ENCODE results near the gene LRRC3. TPM values are rescaled to one million over a fixed set of nuclear protein-coding genes. Genes with fewer than 3 reads are reported as not detected.
A peak's percentile ranks its signal among the peaks of the same experiment; 100 is the strongest.

The LRRC3 gene
- total RNA-seq, 1 donor from 2014 or later: 3.8 TPM

DNA sequence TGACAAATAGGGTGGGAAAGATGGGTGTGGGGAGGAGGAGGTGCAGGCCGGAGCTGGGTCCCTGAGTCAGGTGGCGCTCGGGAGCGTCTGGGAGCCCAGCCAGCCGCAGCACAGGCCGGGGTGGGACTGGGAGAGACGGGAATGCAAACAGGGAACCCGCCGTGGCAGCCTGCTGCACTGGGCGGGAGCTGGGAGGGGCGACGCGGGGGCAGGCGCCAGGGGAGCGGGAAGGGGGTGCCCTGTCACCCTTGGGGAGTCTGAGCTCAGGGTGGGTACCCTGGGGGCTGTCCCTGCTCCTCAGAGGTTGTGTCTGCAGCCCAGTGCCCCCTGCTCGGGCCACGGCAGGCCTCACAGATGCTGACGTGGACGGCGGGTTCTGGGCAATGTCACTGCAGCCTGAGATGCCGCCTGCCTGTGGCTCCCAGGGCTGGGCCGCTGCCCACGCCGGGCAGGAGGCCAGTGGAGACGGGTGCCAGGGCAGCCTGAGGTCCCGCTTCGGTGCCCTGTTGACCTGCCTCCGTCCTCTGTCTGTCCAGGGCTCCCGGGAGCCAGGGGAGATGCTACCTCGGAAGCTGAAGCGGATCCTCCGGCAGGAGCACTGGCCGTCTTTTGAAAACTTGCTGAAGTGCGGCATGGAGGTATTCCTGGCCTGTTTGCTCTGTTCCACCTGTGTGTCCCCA, 16.6 kb upstream of the LRRC3 start:
- DNase-seq (ENCODE audit: low spot score): no peak

DNA sequence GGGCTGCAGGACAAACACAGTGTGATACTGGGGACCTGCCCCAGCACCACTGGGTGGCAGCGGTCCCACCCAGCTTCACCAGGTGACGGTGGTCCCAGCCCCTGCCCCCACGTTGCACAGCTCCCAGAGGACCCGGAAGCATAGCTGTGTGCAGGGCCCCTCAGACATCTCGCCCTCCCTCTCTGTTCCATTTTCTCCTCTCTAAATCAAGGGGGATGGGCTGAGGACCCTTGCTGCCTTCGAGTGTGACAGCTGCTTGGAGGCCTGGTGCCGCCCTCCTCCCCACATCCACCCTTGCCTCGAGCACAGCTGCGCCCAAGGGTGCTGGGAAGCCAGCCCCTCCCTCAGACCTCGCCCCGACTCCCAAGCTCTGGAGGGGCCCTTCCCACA, 16.1 kb upstream of the LRRC3 start:
- no peak for DNase-seq (ENCODE audit: low spot score)

DNA sequence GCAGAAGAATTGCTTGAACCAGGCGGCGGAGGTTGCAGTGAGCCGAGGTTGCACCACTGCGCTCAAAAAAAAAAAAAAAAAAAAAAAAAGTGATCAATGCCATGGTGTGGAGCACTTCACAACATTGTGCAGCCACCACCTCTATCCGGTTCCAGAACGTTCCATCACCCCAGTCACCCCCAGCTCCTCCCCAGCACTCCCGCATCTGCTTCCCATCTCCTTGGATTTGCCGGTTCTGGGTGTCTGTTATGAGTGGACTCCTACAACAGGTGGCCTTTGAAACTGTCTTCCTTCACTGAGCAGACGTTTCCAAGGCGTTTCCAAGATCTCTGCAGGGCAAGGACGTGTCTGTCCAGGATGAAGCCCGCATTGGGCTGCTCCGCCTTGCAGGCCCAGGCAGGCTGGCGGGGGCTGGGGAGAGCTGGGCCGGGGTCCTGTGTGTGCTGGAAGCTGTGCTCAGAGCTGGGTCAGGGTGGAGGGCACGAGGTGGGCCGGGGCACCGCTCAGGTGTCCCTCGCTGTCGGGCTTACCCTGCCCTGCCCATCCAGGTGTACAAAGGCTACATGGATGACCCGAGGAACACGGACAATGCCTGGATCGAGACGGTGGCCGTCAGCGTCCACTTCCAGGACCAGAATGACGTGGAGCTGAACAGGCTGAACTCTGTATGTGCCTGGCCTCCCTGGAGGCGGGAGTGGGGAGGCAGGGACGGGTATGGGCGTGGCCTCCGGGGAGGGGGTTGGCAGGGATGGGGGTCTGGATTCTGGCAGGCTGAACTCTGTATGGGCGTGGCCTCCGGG, 14.9 kb upstream of the LRRC3 start:
- no peak for DNase-seq (ENCODE audit: low spot score)

DNA sequence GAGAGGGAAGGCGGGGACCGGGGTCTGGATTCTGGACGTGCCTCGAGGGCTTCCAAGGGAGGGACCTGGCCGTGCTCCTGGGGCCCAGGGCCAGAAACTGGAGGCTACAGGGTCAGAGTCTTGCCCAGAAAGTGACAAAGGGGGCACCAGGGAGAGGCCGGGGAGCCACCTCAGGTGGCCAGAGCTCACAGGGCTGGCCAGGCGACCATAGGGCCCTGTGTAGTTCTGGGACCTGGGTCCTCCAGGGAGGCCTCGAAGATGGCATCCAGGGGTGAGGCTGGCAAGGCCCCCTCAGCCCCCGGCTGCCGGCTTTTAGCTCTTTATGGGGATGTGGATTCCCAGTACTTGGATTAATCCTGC, 14.3 kb upstream of the LRRC3 start:
- DNase-seq (ENCODE audit: low spot score): no peak

DNA sequence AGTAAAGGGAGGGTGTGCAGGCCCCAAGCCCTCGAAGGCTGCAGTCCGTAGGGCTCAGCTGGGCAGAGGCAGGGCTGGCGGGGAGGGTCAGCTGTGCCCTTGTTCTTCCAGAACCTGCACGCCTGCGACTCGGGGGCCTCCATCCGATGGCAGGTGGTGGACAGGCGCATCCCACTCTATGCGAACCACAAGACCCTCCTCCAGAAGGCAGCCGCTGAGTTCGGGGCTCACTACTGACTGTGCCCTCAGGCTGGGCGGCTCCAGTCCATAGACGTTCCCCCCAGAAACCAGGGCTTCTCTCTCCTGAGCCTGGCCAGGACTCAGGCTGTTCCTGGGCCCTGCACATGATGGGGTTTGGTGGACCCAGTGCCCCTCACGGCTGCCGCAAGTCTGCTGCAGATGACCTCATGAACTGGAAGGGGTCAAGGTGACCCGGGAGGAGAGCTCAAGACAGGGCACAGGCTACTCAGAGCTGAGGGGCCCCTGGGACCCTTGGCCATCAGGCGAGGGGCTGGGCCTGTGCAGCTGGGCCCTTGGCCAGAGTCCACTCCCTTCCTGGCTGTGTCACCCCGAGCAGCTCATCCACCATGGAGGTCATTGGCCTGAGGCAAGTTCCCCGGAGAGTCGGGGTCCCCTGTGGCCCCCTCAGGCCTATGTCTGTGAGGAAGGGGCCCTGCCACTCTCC, 13.6 kb upstream of the LRRC3 start:
- no peak for DNase-seq (ENCODE audit: low spot score)

DNA sequence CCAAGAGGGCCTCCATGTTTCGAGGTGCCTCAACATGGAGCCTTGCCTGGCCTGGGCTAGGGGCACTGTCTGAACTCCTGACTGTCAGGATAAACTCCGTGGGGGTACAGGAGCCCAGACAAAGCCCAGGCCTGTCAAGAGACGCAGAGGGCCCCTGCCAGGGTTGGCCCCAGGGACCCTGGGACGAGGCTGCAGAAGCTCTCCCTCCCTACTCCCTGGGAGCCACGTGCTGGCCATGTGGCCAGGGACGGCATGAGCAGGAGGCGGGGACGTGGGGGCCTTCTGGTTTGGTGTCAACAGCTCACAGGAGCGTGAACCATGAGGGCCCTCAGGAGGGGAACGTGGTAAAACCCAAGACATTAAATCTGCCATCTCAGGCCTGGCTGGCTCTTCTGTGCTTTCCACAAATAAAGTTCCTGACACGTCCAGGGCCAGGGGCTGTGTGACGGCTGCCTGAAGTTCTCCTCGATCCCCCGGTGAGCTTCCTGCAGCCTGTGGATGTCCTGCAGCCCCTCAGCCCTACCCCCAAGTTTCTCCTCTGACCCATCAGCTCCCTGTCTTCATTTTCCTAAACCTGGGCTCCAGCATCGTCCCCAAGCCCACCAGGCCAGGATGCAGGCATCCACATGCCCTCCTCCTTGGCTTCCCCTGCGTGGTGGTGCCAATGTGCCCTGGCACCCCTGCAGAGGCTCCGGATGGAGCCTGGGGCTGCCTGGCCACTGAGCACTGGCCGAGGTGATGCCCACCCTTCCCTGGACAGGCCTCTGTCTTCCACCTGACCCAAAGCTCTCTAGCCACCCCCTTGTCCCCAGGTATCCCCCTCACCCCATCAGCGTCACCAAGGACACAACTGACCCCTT, 12.8 kb upstream of the LRRC3 start:
- no peak for DNase-seq (ENCODE audit: low spot score)

DNA sequence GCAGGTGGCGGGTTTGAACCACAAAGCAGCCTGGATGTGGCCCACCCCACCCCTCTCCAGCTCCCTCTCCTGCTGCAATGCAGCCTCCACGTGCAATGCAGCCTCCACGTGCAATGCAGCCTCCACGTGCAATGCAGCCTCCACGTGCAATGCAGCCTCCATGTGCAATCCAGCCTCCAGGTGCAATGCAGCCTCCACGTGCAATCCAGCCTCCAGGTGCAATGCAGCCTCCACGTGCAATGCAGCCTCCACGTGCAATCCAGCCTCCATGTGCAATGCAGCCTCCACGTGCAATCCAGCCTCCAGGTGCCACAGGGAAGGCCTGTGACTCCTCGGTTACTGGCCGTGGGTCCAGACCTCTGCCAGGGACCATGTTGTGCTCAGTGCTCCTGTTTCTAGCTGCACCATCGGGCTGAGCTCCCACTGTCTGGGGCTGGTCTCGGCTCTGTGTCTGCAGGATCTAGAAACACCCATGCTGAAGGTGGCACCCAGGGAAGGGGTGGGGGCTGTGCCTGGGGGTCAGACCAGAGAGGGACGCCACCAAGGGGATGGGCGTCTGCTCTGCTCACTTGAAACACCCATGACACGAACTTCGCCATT, 11.9 kb upstream of the LRRC3 start:
- DNase-seq (ENCODE audit: low spot score): no peak

DNA sequence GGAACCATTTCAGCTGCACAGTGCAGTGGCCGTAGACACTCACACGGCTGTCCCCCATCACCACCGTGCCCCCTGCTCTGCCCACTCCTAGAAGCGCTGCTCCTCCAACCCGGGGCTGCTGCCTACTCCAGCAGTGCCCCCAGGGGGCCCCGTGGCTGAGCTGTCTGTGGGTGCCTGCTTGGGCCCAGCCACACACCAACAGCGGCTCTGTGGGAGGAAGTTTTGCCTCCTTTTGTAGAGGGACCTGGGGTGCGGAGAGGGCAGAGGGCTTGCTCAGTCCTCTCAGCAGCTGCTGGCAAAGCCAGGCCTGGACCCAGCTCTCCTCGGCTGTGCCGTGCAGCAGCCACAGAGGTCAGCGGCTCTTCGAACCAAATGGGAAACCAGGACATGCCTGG, 11.4 kb upstream of the LRRC3 start:
- no peak for DNase-seq (ENCODE audit: low spot score)

DNA sequence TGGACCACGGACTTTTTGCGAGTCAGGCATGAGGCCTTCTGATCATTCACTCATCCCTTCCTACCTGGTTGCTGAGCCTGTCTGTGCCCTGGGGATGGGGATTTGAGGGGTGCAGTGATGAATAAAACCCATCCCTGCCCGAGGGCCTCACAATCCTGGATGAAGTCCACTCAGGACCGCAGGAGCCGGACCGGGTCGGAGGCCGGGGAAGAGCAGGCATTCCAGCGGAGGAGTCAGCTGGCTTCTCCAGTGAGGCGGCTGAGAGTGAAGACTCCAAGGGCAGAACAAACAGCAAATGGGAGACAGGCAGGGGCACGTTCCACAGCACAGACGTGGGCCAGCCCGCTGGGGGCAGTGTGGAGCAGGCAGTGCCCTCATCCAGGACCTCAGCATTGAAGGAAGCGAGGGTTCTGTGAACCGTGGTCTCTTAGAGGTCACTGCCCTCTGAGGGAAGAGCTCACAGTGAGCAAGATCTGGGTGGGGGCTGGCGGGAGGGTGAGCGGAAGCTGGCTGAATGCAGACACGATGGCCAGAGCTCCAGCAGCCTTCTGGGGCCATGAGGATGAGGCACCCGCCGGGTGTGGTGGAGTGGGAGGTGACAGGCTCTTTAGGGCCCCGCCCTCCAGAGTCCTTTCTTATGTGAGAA, 10.9 kb upstream of the LRRC3 start:
- DNase-seq (ENCODE audit: low spot score): no peak

DNA sequence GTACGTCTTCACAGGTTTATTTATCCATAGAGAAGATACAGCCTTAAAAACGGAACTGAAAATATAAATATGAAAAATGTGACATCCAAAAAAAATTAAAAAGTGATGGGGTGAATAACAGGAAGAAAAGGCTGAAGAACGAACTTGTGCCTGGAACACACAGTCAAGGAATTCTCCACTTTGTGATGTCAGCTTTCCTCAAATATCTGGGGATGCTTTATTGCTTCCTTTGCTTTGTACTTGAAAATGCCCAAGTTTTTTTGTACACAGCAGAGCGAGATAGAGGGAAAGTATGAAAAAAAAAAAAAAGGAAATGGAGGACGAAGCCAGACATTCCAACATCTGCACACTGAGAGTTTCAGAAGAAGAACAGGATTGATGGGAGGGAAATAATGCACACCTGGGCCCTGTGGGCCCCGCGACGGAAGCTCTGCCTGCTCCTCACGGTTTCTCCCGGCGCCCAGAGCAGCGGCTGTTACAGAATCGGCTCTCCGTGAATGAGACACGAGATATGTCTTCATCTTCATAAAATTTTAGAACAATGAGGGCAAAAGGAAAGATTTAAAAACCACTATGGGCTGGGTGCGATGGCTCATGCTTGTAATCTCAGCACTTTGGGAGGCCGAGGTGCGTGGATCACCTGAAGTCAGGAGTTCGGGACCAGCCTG, 10.0 kb upstream of the LRRC3 start:
- DNase-seq (ENCODE audit: low spot score): no peak

DNA sequence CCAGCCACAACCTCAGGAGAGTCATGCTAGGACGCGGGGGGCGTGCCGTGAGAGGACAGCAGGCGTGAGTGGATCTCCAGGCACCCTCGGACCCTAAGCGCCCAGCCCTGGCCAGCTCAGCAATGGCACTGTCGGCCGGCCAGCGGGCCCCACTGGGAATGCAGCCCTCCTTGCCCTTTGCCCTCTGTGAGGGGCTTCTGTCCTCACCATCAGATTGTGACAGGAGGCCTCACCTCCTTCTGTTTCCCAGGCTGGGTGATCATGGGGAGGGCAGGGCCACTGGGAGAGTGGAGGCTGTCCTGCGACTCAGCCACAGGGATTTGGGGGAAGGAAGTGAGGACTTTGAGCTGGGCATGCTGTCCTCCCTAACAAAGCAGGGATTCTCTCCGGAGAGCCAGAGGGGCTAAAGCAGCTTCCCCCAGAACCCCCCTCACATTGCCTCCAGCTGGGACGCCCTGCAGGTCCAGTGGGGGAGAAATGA, 6.6 kb upstream of the LRRC3 start:
- DNase-seq (ENCODE audit: low spot score): peak; percentile 57

DNA sequence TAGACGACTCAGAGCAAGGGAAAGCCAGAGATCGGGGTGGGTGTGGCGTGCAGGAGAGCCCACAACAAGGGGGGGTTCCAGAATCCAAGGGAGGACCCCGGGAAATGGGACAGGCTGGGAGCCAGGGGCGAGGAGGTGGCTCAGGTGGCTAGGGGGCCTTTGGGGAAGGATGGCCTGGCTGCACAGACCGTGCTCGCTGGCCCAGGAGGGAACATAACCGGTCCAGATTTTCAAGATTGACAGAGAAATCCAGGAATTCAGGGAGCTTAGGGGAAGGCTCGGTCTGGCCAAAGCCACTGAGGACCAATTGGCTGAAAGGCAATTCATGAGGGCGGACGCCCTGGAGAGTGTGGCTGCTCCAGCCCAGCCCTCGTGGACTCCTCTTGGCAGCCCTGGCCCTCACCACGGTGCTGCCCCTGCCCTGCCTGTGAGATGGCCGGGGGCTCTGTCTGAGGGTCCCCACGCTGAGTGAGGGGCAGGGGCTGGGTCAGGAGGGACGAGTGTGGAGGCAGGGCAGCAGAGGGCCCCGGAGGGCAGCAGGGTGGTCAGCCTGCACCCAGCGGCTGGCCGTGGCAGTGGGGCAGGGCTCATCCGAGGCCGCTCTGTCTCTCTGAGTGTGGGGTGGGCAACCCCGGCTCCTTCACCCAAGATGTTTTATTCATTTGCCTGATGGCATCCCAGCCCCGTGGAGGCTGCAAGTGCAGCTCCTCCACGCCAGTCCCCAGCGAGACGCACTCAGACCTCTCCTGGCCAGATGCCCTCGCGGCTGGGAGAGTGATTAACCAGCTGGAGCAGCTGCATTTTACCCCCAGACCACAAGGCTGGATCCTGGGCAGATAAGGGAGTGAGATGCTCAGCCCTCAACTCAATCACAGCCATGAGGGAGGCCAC, 5.6 kb upstream of the LRRC3 start:
- peak; percentile 81 for DNase-seq (ENCODE audit: low spot score)

DNA sequence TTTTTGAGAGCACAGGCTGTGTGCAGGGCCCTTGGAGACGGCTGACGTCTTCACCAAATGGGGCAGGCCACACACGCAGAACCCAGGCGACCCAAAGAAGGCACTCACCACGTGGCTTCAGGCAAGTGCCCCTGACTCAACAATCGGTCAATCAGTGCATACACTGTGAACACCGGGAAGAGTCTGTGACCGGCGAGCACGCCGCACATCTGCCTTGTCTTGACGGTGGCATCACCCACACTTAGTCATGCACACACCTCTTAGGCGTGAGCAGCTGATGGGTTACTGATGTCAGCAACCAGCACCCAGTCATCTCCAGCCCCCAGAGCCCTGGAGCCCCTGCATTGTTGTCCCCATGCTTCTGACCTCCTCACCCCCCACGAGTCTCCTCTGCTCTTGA, 4.9 kb upstream of the LRRC3 start:
- DNase-seq (ENCODE audit: low spot score): peak; percentile 80

DNA sequence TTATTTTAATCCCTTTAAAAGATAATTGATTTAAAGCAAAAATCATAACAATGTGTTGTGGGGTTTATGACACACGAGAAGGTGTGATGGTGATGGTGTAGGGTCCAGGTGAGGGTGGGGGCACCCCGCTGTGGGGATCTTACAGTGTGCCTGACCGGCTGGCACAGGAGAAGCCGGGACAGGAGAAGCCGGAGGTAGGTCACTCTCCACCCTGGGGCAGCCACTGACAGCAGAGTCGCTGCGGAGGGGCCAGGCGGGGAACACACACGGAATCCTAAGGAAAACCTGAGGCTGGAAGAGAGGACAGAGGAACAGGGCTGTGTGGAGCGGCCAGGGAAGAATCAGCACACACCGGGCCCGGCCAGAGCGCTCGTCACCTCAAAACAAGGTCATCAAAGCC, 4.3 kb upstream of the LRRC3 start:
- peak; percentile 76 for DNase-seq (ENCODE audit: low spot score)

DNA sequence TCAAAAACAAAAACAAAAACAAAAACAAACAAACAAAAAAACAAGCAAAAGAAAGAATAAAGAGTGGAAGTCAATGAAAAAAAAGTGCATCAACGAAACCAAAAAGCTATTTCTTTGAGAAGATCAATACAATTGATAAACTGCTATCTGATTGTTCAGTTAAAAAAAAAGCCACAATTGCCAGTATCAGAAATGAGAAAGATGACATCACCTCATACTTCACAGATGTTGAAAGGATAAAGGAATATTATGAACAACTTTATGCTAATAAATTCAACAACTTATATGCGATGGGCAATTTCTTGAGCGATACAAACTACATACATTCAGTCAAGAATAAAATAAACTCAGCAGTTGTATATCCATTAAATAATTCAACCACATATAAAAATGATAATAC, 2.2 kb upstream of the LRRC3 start:
- no peak for DNase-seq (ENCODE audit: low spot score)

DNA sequence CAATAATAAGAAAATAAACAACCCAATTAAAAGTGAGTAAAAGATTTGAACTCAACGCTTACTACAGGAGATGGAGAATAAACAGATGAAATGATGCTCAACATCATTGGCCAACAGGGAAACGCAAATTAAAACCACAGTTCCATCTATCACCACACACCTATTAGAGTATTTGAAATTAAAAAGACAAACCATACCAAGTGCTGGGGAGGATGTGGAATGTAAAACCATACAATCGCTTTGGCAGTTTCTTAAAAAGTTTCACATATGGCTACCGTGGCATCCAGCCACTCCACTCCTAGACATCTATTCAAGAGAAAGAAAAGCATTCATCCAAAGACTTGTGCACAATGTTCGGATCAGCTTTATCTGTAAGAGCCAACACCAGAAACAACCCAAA, 1.3 kb upstream of the LRRC3 start:
- DNase-seq (ENCODE audit: low spot score): no peak

DNA sequence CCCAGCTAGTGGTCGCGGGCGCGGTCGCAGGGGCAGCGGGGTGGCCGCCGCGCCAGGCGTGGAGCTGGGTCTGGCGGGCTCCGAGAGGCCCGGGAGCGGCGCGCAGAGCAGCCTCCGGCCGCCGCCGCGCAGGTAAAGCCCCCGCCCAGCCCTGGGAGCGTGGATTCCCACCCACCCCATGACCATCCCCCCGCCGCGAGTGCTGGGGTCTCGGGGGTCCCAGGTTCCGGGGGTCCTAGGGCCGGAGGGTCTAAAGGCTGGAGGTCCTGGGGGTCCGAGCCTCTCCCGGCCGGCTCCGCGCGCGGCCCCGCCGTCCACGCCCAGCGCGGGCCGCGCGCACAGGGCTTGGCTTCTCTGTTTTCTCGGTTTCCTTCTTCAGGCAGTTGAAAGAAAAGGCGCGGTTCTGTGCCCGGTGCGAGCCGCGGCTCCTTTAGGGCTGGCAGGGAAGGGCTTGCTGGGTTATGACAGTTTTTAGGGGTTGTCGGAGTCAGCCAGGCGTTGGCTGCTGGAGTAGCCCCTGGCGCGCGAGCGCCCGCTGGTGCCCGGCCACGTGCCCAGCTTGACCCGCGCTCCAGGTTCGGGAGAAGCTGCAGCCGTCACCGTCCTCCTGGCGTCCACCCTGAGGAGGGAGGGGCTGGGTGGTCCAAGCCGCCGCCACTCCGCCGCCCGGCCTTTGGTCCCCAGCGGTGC, 359 bp downstream of the LRRC3 start:
- no peak for DNase-seq (ENCODE audit: low spot score)

DNA sequence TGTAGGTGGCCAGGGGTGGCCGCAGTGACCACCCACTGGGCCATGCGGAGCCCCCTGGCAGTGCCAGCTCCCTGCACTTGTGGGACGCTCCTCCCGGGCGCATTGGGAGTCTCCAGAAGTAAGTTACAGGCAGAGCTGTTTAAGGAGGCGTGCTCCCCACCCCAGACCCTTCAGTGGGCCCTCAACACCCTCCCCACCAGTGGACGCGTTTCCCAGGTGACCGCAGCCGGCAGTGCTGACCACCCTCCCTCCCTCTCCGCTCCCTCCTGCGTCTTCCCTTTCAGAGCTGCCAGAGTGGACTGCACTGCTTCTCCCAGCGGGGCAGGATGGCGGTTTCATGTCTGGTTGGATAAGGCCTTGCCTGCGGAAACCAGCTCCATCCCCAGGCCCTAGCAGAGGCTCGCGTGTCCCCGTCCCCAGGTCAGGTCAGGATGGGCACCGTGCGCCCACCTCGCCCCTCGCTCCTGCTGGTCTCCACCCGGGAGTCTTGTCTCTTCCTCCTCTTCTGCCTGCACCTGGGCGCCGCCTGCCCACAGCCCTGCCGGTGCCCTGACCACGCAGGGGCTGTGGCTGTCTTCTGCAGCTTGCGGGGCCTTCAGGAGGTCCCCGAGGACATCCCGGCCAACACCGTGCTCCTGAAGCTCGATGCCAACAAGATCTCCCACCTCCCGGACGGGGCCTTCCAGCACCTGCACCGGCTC, 1.1 kb downstream of the LRRC3 start:
- no peak for DNase-seq (ENCODE audit: low spot score)

All from mesenteric fat pad (tissue), 1 donor.